ENCODE data around the gene PDCD6IP.

PDCD6IP gene

GRCh38 chr3:33898901-33899300, 100.5 kb downstream of the PDCD6IP start:
- no peak for DNase-seq

DNA sequence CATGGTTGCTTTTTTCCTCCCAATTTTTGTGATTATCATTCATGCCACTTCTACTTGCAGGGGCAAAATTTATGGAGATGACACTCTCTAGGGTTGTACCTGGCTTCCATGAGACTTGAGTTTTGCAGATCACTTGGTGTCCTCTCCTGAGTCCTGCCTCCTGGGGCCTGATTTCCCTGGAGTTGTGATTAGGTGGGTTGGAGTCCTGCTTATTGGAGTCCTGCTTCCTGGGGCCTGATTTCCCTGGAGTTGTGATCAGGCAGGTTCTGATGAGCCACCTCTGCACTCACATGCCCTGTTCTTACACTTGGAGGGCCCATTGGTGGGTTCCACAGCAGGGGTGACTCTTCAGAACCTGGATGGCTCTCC, 102.0 kb downstream of the PDCD6IP start:
- DNase-seq = no peak

DNA sequence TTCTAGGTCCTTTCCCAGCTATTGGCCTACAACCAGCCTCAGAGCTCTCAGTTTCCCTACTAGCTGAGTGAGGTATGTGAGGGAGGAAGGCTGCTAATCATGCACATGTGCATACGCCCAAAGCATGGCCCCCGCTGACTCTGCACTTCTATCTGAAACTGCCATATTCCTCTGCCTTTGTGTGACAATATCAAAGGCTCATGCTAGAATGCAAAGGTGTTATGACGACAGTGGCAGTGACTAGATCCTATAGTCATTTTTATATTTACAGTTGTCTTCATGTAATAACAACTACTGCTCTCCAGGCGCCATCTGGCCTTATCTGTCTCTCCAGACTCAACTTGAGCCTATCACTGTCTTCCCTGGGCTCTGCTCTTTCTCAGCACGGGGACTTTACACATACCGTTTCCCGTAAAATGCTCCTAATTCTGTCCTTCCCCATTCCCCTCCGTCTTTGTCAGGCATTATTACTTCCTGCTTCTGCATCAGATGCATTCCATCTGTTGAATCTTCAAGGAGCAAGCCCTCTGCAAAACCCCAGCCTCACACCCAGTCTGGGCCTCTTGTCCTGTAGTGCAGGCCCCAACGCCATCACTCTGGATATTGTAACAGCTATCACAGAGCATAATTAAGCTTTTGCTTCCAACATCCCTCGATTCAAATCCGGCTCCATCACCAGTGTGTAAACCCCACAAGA, 102.5 kb downstream of the PDCD6IP start:
- no peak for DNase-seq

- no peak for DNase-seq
Observed at GRCh38 chr3:33901862-33902563, 103.6 kb downstream of the PDCD6IP start.

DNA sequence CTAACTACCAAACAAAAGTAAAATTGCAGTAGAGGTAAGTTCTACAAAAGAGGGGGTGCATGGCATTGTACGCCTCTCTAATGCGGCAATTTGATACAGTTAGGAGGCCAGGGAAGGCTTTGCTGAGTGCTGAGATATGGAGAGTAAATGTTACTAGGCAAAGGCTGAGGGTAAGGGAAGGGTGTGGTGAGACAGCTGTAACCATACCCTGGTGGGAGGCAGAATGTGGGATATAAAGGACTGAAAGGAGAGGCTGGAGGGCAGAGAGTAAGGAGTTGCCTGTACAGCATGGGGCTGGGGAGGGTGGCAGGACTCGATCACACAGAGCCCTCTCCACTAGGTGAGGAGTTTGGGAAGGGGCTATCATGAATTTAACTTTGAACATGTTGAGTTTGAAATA, 106.3 kb downstream of the PDCD6IP start:
- no peak for DNase-seq

DNA sequence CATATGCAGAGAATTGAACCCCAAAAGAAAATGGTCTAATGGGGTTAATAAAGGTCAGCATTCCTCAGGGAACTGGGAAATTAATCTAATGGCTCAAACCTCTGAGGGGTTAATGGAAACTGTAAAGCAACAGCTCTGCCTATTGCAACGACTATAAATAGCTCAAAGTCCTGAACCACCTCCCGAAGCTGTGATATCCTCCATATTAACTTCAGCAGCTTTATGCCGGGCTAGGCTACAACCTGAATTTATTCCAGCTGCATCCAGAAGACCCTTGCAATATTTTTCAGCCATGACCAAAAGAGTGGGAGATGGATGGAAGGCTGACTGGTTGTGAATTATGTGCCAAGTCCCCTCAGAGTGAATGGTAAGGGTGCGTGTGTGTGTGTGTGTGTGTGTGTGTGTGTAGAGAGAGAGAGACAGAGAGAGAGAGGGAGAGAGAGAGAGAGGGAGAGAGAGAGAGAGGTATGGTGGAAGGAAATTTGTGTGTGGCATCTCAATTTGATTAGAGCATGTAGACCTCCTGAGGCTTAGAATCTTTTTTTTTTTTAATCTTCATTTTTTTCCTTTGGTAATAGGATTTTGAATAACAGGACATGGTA, 109.9 kb downstream of the PDCD6IP start:
- no peak for DNase-seq

GRCh38 chr3:33909547-33909946, 111.1 kb downstream of the PDCD6IP start:
- no peak for DNase-seq

GRCh38 chr3:33910031-33910430, 111.6 kb downstream of the PDCD6IP start:
- no peak for DNase-seq

DNA sequence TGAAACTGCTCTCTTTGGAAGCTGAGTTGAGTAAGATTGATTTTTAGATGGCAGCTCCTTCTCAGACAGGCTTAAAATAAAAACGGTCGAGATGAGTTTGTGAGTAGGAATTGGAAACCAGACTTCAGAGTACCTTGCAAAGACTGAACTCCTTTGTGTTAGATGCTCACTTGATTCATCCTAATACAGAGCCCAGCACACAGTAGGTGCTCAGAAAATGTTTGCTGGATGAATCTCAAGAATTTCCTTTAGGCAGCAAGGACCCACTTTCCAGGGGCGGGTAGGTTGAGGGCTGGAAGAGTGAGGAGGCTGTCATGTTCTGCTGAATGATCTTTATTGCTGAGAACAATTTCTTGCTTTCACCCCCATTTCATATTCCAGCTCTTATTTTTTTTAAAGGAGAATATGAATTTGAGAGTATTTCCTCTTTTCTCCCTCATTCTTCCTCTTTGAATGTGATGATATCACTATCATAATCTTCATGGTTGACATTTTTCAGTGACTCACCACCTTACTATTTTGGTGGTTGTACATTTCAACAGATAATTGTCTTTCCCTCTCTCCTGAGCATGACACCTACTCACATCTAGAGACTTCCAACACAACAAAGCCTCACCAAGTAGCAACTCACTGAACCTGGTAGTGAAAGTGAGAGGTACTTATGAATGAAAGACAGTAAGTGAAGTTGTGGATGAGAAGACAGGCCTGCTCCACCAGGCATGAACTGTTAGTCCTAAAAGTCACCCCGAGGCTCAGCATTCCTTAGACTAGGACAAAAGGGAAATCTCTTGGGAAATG, 113.3 kb downstream of the PDCD6IP start:
- DNase-seq = no peak

- no peak for DNase-seq
Observed at GRCh38 chr3:33914212-33914611, 115.8 kb downstream of the PDCD6IP start.

DNA sequence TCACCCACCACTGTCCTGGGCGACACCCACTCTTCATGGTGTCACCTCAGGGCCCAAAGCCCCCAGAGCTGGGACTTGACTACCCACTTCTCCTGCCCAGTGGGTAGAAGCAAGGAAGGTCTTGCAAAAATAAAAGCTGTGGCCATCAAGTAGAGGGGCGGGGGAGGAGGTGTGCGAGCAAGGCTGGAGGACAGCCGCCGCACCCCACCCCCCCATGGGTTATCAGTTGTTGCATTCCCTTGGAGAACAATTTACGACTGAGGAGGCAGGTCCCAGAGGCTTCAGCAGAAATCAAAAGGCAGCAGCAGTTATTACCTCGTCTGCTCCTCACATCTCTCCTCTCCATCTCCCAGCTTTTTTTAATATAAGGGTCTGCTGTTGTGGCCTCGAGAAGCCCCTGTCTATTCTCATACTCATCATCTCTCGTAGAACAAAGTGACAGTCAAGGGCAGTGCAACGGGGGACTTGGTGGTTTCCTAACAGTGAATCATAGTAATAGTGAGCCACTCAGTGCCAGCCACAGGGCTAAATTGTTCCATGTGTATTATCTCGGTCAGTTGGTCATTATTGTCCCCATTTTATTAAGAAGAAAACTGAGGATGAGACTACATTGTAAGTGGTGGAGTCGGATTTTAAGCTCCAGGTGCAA, 116.4 kb downstream of the PDCD6IP start:
- no peak for DNase-seq

- DNase-seq = no peak
Observed at GRCh38 chr3:33915796-33916546, 117.5 kb downstream of the PDCD6IP start.

- no peak for DNase-seq
Observed at GRCh38 chr3:33918126-33918756, 119.8 kb downstream of the PDCD6IP start.
